ENCODE measurements around the gene ISYNA1.

DNA sequence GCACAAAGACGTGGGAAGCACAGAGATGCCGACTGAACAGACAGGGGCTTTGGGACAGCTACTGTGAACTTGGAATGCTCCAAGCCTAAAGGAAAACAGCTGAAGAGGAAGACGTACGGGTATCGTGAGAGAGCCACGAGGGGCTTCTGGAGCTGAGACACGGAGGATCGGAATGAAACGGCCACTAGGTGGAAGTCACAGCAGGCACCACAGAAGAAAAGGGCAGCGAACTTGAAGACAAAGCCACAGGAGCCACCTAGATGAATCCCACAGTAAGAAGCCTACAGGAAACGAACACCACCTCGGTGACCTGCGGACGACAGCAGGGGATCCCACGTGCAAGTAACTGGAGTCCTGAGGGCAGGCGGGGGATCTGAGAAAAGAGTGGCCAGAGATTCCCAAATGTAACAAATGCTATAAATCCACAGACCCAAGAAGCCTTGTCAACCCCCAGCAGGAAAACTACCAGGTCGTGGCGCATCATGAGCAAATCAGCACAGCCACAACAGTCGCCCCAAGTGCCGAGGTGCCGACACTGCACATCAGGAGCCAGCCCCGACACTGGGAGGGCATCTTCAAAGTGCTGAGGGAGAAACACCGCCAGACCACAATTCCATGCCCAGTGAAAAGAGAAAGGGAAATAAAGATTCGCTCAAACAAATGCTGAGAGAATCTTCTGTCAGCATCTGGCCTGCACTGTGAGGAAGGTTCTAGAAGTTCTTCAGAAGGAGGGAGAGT, 39.3 kb upstream of the ISYNA1 start:
- TF ChIP-seq, protein P1, sequence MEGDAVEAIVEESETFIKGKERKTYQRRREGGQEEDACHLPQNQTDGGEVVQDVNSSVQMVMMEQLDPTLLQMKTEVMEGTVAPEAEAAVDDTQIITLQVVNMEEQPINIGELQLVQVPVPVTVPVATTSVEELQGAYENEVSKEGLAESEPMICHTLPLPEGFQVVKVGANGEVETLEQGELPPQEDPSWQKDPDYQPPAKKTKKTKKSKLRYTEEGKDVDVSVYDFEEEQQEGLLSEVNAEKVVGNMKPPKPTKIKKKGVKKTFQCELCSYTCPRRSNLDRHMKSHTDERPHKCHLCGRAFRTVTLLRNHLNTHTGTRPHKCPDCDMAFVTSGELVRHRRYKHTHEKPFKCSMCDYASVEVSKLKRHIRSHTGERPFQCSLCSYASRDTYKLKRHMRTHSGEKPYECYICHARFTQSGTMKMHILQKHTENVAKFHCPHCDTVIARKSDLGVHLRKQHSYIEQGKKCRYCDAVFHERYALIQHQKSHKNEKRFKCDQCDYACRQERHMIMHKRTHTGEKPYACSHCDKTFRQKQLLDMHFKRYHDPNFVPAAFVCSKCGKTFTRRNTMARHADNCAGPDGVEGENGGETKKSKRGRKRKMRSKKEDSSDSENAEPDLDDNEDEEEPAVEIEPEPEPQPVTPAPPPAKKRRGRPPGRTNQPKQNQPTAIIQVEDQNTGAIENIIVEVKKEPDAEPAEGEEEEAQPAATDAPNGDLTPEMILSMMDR (IDR thresholded peaks at IDR 0.05) = peak in 1 of 6 experiments; percentile 15
- no peak for TF ChIP-seq POLR2A (IDR thresholded peaks at IDR 0.05)

Measured in adrenal gland (tissue), 5 donors.